GM18907 (cell line): ENCODE measurements around the gene BIN2.

Experiments
- ATAC-seq: cut with Tn5 transposase; IDR thresholded peaks from one replicate; pipeline ENCODE4 v1.9.1; 2021; ENCODE audit warnings: mild to moderate bottlenecking, moderate library complexity; ENCODE audit not compliant: unreplicated experiment

The BIN2 gene

DNA sequence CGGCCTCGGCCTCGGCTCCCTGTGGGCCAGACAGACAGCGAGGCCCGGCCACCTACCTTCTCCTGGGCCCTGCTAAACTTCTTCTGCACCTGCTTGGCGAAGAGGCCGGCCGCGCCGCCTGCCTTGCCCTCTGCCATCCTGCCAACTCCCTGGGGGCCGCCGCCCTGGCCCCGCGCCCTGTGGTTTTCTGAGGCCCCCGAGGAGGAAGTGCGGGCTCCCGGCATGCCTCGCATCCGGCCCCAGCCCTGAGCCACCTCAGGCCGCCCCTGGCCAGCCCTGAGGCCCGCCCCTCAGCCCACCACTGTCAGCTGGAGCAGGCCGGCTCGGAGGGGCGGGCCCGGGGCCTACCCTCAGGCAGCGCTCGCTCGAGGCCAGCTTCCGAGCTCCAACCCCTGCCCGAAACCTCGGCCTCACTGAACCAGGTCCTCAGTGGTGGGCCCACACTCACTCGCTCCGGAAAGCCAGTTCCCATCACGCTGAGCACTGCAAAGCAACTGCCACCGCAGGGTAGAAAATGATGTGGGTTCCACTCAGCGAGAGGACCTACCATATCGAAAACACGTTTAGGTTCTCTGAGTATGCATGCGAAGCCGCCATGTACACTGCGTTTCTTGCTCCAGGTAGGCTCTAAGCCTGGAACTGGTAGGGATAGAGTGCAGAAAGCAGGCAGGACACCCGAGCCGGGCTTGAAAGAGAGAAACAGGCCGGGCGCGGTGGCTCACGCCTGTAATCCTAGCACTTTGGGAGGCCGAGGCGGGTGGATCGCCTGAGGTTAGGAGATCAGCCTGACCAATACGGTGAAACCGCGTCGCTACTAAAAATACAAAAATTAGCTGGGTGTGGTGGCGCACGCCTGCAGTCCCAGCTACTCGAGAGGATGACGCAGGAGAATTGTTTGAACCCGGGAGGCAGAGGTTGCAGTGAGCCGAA, at the start of gene BIN2:
Gene BIN2, minus strand, starts transcription at position 209 of the 930 bp plus-strand sequence. Its CDS starts 72 bp downstream, at position 137.
- peak; percentile 66 for ATAC-seq

DNA sequence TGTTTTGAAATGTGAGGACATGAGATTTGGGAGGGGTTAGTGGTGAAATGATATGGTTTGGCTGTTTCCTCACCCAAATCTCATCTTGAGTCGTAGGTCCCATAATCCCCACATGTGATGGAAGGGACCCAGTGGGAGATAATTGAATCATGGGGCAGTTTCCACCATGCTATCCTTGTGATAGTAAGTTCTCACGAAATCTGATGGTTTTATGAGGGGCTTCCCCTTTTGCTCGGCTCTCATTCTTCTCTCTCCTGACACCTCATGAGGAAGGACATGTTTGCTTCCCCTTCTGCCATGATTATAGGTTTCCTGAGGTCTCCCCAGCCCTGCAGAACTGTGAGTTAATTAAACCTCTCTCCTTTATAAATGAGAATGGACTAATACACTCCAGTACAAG, 49.2 kb upstream of the BIN2 start:
- no peak for ATAC-seq

DNA sequence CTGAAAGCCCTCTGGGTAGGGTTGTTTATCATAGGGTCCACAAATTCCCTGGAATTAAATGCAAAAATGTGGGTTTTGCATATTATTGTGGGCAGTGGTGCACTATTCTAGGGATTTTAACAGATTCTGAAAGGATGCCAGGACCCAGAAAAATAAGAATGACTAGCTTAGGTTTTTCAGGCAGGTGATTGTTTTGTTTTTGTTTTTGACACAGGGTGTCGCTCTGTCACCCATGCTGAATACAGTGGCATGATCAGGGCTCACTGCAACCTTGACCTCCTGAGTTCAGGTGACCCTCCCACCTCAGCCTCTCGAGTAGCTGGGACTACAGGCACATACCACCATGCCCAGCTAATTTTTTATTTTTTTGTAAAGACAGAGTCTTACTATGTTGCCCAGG, 48.0 kb upstream of the BIN2 start:
- ATAC-seq = no peak

DNA sequence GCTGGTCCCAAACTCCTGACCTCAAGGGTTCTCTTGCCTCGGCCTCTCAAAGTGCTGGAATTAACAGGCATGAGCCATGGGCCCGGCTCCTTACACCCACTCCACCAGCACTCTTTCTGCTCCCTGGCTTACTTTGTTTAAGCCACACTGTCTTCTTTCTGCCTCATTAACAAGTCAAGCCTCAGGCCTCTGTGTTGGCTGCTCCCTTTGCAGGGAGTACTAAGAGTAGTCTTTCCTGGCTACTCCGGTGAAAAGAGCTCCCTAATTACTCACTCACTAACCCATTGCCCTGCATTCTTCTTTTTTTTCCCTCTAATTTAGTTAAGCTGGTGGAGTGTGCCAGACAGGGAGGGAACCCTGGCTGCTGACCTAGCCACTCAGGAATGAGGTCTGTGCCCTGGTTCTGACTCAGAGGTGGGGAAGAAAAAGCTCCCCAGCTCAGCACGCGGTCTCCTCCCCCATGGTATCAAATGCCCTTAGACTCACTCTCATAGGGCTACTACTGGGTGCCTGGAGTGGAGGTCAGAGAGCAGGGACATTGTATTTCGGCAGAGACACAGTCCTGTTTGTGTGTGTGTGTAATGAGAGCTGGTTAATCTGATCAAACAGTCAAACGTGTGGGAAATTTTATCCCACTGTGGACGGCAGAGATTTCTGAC, 47.5 kb upstream of the BIN2 start:
- ATAC-seq = no peak

DNA sequence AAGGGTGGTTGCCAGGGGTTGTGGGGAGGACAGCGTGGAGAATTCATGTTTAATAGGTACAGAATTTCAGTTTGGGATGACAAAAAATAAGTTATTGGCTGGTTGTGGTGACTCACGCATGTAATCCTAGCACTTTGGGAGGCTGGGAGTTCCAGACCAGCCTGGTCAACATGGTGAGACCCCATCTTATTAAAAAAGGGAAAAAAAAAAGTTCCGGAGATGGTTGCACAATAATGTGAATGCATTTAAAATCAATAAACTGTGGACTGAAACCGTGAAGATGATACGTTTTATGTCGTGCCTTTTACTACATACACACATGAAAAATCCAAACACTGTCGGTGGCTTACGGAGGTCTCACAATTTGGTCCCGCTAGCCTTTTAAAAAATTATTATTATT, 46.7 kb upstream of the BIN2 start:
- no peak for ATAC-seq

DNA sequence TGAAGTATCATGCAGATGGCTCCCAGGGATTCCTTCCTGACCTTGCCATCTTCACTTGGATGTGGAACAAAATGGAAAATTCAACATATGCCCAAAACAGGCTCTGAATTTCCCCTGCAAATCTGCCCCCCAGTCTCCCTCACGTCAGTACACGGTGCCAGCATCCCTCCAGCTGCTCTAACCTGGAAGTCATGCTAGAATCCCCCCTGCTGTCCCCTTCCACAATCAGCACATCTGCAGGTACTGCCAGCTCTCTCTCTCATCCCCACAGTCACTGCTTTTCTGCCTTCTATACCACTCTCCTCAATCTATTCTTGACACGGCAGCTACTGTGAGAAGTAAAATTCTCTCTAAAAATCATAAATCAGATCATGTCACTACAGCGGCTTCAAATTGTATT, 45.6 kb upstream of the BIN2 start:
- ATAC-seq = no peak

DNA sequence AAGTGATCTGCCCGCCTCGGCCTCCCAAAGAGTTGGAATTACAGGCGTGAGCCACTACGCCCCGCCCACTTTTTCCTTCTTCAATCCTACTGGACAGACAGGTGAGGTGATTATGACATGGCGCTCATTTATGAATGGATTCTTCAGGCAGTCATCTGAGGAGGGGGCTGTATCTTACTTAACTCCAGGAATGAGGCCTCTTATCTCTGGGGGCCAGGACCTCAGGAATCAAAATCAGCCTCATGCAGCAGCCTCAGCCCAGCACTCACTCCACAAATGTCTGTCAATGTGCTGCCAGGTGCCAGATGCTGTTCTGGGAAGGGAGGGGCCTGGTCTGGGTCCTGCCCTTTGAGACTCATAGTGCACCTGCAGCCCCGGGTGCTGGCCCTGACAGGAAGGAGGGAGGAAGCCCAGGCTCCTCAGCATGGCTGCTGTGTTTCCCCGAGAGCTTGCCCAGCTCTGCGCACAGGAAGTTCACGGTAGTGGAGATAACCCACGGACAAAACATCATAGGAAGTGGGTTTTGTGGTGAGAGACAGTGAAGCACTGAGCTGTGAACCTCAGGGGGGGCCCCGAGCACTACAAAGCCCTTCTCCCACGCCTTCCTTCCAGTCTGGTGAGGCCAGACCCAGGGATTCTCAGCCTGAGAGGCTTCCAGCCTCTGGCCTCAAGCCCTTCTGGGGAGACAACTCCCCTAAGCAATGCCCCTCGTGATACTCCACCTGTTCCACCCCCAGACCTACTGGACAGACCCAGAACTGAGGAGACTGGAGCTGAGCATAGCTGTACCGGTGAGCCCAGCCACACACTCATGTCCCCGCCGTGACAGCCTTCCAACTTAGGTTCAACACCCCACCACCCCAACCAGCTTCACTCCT, 44.9 kb upstream of the BIN2 start:
- ATAC-seq = peak; percentile 97

DNA sequence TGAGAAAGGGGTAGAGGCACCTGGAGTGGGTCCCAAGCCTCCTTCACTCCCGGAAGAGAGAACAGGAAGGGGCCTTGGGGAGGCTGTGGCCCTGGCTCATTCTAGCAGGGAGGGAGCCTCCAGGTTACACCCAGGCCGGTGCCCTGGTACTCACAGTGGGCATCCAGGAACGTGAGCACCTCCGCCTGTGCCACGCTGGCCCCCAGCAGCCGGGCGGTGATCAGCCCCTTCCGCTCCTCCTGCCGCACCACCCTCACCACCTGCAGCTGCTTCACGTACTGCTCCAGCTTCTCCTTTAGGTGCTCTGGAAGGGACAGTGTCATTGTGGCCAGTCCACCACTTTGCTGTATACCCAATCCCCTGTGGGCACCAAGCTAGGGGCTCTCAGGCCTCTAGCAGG, 41.3 kb upstream of the BIN2 start:
- no peak for ATAC-seq

DNA sequence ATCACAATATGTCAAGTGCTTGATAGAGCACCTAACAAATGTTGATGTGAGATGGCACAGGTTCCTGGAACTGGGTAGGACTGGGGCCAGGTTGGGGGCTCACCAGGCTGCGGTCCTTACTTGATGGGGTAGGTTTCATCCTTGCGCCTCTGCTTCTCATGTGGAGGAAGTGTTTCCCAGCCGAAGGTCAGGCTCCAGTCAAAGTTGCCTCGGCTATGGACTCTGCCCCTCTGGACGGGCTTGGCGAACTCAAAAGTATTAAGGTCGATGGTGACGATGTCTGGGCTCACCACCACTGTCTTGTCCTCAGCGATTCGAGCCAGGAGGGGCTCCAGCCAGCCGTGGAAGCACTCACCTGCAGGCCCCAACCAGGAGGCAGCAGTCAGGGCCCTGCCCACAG, 40.0 kb upstream of the BIN2 start:
- ATAC-seq = no peak

DNA sequence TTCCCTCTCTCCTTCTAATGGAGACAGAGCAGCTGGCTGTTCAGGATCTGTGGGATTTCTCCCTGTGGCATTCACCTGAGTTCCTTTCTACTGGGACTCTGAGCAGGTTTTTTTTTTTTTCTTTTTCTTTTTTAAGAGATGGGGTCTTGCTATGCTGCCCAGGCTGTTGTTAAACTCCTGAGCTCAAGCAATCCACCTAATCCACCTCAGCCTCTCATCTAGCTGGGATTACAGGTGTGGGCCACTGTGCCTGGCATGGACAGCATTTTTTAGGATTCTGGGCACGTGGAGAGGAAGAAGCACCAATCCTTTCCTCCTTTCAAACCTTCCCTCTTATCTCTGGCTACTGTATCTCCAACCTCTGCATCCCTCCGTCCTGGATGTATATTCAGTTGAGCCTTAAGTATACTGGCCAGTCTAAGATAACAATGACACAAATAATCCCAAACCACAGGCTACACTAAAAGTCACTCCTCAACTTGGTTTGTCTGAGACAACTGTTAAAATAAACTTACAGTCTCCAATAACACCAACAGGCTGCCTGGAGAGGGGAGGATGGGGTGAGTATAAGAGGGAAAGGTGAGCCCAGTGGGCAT, 38.9 kb upstream of the BIN2 start:
- no peak for ATAC-seq

DNA sequence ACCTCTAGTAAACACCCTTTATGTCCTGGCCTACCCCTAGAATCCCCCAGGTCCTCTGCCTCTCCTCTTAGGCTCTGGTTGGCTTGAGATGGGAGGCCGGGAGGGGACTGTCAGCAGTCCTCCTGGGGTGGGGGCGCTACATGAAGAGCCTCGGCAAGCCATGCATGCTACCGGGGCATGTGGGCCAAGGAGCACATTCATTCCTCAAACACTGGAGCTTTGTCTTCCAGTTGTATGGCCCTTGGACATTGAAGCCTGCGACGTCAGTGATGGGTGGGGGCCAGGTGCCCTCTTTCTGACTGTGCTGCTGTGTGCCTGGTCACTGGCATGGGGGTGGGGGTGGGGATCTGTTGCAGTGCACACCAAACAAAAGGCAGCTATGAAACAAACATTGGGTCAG, 38.3 kb upstream of the BIN2 start:
- ATAC-seq = no peak

DNA sequence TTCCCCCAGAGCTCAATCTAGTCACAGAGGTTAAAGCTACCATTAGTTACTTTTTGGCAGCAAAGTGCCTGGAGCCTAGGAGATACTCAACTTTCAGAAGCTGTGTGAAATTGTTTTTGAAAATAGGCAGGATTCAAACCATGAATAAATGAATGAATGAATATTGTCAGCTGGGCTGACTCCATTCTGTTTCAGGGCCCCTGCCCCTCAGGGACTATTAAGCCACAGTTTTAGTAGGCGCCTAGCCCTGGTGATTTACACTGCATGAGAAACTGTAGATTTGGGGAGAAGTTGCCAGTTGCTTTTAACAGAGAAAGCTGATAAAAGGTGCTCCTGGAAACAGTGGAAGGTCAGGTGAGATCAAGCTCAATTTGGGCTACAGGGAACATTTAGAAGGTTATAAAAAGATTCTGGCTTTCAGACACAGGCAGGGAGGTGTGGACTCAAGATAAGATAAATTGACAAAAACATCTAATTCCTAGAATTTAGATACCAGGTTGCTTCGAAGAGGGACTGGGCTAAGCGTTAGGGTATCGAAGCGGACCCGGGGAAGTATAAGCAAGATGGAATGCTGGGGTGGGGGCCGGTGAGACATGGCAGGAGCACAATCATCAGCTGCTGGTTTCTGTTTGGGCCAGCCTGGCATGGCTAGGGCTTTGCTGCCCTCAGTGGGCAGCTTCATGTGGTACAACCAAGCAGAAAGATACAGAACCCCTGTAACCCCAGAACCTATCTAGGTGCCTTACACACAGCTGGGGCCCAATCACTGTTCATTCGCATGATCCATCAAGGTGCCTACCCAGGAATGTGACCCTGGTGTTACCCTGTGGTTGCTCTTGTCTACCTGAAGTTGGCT, 37.4 kb upstream of the BIN2 start:
- ATAC-seq = no peak

DNA sequence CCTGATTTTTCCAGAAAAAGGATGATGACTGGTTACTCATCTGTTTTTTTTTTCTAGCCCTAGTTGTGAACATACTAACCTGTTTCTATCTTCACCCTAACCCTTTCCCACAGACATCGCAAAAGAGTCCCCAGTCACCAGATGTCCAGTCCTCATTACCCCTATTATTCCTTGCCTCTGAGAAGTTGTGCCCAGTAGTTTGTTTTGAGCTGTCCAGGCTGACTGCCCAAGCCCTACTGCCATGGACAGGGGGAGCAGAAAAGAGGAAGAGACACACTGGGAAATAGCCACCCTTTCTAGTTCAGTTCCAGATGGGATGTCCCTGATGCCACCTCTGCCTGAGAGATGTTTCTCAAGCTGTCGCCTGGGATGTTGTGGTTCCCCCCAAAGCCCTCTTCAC, 36.3 kb upstream of the BIN2 start:
- ATAC-seq = no peak

DNA sequence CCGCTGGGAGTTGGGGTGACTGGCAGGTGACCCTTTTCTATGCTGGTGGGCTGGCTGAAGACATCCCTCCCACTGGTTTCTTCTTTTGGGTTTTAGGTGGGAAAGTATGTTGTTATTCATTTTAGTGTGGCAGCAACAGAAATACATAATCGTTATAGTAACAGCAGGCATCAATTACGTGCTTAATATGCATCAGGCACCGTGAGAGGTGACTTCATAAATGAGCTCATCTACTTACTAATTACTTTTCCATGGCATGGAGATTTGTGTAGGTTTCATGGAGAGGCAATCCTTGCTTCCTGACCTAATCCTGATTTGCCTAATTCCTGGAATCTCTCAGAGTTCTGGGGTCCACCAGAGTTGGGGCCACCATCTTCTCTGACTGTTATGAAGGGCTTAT, 35.9 kb upstream of the BIN2 start:
- ATAC-seq = no peak

DNA sequence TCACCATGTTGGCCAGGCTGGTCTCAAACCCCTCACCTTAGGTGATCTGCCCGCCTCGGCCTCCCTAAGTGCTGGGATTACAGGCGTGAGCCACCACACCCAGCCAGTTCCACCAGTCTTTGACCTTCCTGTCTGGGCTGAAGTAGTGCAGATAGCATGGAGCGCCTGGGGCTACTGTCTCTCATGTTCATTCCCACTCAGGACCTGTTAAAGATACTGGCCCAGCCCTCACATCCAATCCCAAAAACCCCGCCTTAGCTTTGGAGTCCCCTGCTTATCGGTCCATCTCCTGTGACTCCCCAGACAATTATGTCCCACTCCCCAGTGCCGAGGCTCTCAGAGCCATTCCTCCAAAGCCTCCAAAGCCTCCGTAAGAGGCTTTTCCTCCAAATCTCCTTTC, 34.5 kb upstream of the BIN2 start:
- no peak for ATAC-seq

DNA sequence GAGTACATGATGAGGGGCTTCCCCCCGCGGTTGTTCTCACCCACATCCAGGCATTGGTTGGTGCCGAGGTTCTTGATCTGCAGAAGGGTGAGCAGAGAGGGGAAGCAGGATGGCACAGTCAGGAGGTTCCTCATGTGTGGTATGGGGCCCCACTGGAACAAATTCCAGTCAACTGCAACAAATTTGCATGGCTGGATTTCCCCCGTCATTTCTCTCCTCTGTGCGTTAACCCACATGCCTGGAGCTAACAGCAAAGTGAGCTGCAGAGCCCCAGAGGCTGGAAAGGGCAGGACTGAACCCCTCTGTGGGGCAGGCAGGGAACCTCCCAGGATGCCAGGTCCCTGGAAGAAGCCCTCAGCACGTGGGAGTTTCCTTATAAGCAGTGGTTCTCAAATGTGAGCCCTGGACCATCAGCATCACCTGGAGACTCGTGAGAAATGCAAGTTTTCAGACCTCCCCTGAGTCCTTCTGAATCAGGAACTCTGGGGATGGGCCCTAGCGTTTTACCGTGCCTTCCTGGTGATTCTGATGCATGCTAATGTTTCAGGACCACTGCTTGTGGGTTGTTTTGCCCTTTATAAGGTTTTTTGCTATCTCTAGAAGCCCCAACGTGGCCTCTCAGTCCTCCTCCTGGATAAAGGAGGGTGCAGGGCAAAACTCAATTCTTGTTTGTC, 33.5 kb upstream of the BIN2 start:
- peak; percentile 55 for ATAC-seq

DNA sequence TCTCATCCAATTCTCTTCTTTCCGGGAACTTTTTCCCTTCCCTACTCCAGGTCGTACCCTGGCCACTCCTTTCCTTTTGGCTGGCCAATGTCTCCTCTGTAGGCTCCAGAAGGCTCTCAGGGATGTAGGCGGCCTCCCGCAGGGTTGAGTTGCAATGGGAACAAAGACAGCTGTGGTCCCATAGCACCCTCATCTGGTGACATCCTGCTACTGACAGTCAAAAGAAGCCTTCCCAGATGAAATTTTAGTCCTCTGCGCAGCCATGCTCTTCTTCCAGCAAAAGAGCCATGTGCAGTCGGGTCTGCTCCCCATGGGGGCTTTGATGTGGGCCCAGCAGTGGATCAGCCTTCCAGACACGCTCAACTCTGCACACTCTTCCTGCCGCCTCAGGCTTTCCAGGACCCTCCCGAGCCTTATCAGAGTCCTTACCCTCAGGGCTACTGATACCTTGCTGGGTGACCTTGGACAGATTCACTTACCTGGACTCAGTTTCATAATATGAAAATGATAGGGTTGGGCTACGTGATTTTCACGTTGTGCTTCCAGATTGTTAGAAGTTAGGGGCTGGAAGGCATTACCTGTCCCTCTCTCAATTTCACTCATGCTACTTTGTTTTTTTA, 28.0 kb upstream of the BIN2 start:
- ATAC-seq = no peak

DNA sequence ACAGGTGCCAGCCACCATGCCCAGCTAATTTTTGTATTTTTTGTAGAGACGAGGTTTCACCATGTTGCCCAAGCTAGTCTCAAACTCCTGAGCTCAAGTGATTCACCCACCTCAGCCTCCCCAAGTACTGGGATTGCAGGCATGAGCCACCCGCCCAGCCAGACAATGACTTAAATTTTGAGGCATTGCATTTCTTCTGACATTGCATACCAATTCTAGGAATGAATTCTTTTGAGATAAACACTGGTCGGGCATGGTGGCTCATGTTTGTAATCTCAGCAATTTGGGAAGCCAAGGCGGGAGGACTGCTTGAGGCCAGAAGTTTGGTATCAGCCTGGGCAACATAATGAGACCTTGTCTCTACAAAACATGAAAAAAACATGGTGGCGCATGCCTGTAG, 25.1 kb upstream of the BIN2 start:
- no peak for ATAC-seq

DNA sequence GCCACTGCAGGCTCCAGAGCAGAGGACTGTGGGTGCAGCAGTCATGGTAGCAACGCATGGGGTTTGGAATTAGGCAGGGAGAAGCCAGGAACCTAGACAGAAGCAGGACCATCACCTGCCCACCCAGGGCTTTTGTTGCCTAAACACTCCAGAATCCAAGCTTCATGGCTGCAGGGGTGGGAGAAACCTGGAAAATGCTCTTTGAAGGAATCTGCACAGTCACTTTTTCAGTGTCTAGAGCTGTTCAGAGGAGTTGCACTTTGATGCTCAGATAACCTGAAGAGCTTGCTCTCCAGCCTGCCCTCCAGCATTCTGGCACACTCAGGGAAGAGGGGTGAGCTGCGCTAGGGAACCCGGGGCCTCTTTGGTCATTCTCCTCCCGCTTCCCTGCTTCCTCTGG, 24.1 kb upstream of the BIN2 start:
- no peak for ATAC-seq
